ENCODE data around the gene DENND2A.

Gene DENND2A

DNA sequence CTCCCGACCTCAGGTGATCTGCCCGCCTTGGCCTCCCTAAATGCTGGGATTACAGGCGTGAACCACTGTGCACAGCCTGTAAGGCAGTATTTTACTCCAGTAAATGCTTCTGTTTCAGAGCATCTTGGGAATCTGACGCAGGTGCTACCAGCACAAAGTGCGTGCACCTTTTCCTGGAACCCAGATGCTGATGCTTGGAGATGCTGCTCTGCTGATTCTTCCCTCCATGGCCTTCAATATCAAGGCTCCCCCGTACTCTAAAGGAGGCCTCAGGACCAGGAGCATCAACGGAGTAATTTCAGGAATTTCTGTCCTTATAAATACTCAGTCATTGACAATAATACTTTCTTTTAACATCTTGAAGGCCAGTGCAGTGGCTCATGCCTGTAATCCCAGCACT lies 23.5 kb downstream of the DENND2A start:
- no peak overlapping the region for H3K4me3 ChIP-seq
- DNase-seq: no peak
- H3K4me1 ChIP-seq: no peaks in the 10 kb centered on the region
- H3K27me3 ChIP-seq: no peaks in the 10 kb centered on the region
- no peak for TF ChIP-seq CTCF (IDR thresholded peaks at IDR 0.05)
- no peaks in the 10 kb centered on the region for H3K9me3 ChIP-seq
- no peaks in the 10 kb centered on the region for H3K36me3 ChIP-seq
- no peak overlapping the region for H3K27ac ChIP-seq
- intact Hi-C loops (cut with DNase I; ENCODE audit: low total_unique reads): no loop called here

DNA sequence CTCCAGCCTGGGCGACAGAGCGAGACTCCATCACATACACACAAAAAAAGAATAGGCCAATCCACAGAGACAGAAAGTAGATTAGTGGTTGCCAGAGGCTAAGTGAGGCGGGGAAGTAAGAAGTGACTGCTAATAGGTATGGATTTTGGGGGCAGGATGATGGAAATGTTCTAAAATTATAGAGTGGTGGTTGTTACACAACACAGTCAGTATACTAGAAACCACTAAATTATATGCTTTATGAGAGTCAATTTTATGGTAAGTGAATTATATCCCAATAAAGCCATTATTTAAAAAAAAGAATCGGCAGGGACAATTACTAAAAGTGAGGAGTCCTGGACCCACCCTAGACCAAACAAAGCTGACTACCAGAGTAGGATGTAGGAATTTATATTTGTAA lies 24.3 kb downstream of the DENND2A start:
- no peak for TF ChIP-seq CTCF (IDR thresholded peaks at IDR 0.05)
- Histone ChIP-seq H3K4me3 (no peak overlapping the region), H3K27ac (no peak overlapping the region), H3K9me3 (no peaks in the 10 kb centered on the region), H3K4me1 (no peaks in the 10 kb centered on the region), H3K27me3 (no peaks in the 10 kb centered on the region), H3K36me3 (no peaks in the 10 kb centered on the region)
- intact Hi-C loops (cut with DNase I; ENCODE audit: low total_unique reads): no loop called here
- no peak for DNase-seq

GRCh38 chr7:140611641-140612040 lies 29.0 kb downstream of the DENND2A start:
- no peaks in the 10 kb centered on the region for H3K36me3 ChIP-seq
- TF ChIP-seq CTCF (IDR thresholded peaks at IDR 0.05): no peak
- no peaks in the 10 kb centered on the region for H3K27me3 ChIP-seq
- H3K27ac ChIP-seq: no peak overlapping the region
- intact Hi-C loops (cut with DNase I; ENCODE audit: low total_unique reads): no loop called here
- DNase-seq: no peak
- H3K9me3 ChIP-seq: no peaks in the 10 kb centered on the region
- H3K4me3 ChIP-seq: no peak overlapping the region
- peaks cover 0 to 8% (median 0%) of the 10 kb centered on the region in 4 donors for H3K4me1 ChIP-seq

- Histone ChIP-seq H3K36me3 (no peaks in the 10 kb centered on the region), H3K9me3 (no peaks in the 10 kb centered on the region), H3K4me1 (peaks cover 0 to 8% (median 0%) of the 10 kb centered on the region in 4 donors), H3K4me3 (no peak overlapping the region), H3K27ac (no peak overlapping the region), H3K27me3 (peaks cover 0 to 3% of the 10 kb centered on the region in 2 donors)
- DNase-seq: no peak
- TF ChIP-seq CTCF (IDR thresholded peaks at IDR 0.05): no peak
- intact Hi-C loops (cut with DNase I; ENCODE audit: low total_unique reads): no loop called here
Observed at GRCh38 chr7:140610204-140611165, 30.1 kb downstream of the DENND2A start.

DNA sequence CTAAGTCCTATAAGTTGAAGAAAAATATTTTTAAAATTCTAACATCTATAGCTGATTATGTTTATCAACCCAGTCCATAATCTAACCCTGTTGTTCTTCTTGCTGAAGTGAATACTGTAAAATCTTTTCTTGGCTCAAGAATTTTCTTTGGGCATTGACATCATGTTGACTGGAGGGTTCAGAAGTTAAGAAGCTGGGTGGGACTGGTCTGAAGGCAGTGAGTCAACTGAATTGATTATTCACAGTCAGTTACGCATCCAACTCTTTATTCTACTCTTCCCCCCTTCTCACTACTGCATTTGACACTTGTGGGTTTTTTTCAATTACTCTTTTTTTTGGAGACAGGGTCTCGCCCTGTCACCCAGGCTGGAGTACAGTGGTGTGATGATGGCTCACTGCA lies 31.0 kb downstream of the DENND2A start:
- no peak overlapping the region for H3K4me3 ChIP-seq
- no peaks in the 10 kb centered on the region for H3K9me3 ChIP-seq
- H3K4me1 ChIP-seq: peaks cover 0 to 8% (median 0%) of the 10 kb centered on the region in 4 donors
- intact Hi-C loops (cut with DNase I; ENCODE audit: low total_unique reads): no loop called here
- no peak for TF ChIP-seq CTCF (IDR thresholded peaks at IDR 0.05)
- H3K27me3 ChIP-seq: peaks cover 0 to 3% of the 10 kb centered on the region in 2 donors
- H3K27ac ChIP-seq: no peak overlapping the region
- H3K36me3 ChIP-seq: no peaks in the 10 kb centered on the region
- DNase-seq: no peak
